NOMO-1 treated with dmso at 0.1 percent for 144 hours (cell line): ENCODE data around the gene SETMAR.
"Not testable (repeated sequence)": the region's sequence is repeated elsewhere in the genome, so short reads cannot be mapped to it uniquely, and the experiment has no call there.

Source experiments
- DNase-seq: peaks from one replicate; lab custom pipeline; 2025; ENCODE audit not compliant: unreplicated experiment; lab: John Stamatoyannopoulos, UW

SETMAR gene

DNA sequence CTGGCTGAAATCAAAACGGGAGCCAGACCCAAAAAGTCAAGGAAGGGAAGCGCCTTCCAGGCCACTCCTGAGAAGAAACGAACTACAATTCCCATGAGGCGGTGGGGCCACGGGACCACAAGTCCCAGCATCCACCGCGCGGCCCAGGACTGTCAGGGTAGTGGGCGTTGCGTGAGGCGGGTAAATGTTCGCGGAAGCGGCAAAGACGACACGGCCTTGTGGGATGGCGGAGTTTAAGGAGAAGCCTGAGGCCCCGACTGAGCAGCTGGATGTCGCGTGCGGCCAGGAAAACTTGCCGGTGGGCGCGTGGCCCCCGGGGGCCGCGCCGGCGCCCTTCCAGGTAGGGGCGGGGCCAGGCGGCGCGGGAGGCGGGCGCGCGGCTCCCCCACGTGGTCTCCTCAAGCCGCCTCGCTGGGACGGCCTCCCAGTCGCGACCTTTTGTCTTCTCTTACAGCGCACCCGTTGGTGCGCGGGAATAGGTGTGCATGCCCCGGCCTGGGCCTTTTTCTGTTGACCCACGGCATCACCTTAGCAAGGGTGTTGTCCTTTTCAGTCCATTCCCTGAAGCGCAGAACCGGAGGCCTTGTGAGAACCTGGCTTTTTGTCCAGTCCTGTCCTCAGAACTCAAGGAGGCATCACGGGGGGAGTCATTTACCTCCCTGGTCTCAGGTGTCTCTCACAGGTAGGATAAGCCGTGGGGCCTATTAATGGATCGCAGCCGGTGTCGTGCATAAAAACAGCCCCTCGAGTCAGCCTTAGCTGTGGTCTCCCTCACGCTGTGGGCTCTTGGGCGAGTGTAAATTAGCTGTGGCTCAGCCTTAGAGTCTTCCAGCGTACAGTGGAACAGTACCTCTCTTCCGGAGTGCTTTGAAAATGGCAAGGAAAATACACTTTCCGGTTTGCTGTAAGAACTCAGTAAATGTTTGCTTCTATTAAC, at the start of gene SETMAR:
Gene SETMAR, plus strand, starts transcription at position 183 of the 937 bp plus-strand sequence. Its CDS starts 2 bp downstream, at position 185.
- DNase-seq: peak; percentile 74

GRCh38 chr3:4261406-4261805, 41.8 kb upstream of the SETMAR start:
- no peak for DNase-seq

- DNase-seq: no peak
Measured at GRCh38 chr3:4264040-4264439, 39.1 kb upstream of the SETMAR start.

- DNase-seq: no peak
Measured at GRCh38 chr3:4270720-4271119, 32.4 kb upstream of the SETMAR start.

GRCh38 chr3:4271834-4272233, 31.3 kb upstream of the SETMAR start:
- DNase-seq: no peak

GRCh38 chr3:4279516-4280105, 23.6 kb upstream of the SETMAR start:
- no peak for DNase-seq

DNA sequence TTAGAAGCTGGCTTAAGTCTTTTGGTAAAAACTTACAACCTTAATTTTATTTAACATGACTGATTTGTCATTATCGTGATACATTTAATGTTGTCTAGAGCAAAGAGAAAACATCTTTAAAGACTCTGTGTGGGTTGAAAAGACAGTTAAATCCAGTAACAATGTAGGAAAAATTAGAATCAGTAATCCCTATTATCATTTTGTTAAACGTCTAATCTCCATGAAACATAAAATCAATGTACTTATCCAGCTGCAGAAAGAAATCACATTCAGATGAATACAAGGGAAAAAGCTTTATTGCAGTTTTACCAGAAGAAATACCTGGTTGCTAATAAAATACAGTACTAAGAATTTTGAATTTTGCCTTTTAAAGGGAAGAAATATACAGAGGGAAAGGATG, 21.2 kb upstream of the SETMAR start:
- no peak for DNase-seq

DNA sequence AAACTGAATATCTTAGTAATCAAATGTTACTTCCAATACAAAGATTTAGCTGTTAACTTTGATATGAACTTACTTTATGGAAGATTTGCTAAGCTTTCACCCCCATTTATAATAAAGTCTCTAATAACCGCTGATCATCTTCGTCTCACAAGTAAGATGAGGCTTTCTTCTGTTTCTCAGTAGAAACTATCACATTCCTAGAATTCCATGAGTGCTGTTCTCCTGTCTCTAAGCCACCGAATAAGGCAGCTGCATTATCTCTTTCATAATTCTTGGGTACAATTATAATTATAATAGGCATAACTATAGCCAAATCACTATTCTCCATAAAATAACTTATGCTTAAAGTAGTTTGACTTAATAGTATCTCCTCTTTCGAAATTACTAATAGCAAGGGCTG, 18.3 kb upstream of the SETMAR start:
- DNase-seq: no peak

GRCh38 chr3:4289044-4289443, 14.1 kb upstream of the SETMAR start:
- DNase-seq: no peak

- DNase-seq: no peak
Measured at GRCh38 chr3:4290272-4290893, 12.8 kb upstream of the SETMAR start.

- DNase-seq: no peak
Measured at GRCh38 chr3:4292301-4292700, 10.9 kb upstream of the SETMAR start.

- no peak for DNase-seq
Measured at GRCh38 chr3:4294616-4295327, 8.4 kb upstream of the SETMAR start.

DNA sequence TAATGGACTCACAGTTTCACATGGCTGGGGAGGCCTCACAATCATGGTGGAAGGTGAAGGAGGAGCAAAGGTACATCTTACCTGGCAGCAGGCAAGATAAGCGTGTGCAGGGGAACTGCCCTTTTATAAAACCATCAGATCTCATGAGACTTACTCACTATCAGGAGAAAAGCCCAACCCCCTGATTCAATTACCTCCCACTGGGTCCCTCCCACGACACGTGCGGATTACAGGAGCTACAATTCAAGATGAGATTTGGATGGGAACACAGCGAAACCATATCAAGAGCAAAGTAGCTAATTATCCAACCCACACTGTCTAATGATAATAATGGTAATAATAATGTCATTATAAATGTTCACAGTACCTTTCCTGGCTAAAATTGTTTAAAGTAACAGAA, 6.7 kb upstream of the SETMAR start:
- not testable (repeated sequence) for DNase-seq

GRCh38 chr3:4297486-4297885, 5.7 kb upstream of the SETMAR start:
- DNase-seq: no peak

DNA sequence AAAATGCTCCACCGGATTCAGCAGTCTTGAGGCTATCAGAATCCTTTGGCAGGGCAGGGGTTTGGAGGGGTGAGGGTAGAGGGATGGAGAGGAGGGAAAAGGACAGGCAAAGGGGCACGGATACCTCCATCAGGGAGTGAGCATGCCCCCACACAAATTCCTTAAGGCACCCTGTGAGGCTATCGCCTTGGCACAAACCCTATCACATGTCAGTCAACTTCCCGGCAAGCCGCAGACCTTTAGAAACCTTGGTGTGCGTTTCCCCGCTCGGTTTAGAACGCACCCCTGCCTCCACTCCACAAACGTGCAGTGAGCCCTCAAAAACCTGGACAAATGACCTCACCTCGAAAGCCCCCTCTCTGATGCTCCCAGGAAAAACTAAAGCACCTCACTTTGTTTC, 422 bp upstream of the SETMAR start:
- DNase-seq: no peak

DNA sequence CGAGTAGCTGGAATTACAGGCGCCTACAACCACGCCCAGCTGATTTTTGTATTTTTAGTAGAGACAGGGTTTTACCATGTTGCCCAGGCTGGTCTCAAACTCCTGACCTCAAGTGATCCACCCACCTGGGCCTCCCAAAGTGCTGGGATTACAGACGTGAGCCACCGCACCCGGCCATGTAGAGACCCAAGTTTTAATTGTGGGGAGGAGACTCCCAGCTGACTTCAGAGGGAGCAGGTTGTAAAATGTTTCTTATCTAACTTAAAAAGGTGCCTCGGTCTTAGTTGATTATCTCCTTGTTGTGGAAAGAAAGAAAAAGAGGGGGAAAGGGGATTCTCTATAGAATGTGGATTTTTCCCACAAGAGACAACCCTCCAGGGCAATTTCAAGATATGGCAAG, 2.0 kb downstream of the SETMAR start:
- not testable (repeated sequence) for DNase-seq

DNA sequence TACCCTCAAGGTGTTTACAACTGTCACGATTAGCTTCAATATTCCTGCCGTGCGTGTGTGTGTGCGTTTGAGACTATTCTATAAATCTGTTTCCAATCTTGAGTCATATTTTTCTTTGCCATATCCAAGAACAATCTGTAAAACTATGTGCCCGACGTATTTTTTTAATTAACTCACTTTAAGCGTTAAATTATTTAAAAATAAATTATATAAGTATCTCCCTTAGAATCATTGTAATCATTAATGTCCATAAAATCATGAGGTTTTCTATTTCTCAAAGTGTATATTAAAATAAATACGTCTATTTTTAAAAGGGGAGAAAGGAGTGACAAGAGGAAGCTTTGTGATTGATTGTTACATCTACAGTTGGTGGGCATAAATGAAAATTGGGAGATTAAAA, 2.9 kb downstream of the SETMAR start:
- DNase-seq: no peak

DNA sequence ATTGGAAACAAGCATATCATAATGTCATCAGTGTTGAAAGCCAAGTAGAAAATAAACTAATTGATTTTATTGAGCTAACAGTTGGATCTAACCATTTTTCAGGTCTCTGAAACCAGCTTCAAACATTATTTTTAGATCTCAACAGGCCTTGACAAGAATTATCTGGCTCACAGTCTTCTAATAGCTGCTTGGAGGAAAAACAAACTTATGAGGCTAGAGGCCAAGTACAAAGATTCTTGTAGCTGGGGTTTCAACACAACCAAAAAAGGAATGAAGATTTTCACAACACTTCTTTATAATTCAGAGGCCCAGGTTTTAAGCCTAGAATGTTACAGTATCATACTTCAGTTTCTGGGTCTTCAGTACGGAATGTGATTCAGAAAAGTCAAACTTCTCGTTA, 3.7 kb downstream of the SETMAR start:
- DNase-seq: no peak

- DNase-seq: no peak
Measured at GRCh38 chr3:4309491-4310128, 6.4 kb downstream of the SETMAR start.

- DNase-seq: no peak
Measured at GRCh38 chr3:4310971-4311370, 7.8 kb downstream of the SETMAR start.

GRCh38 chr3:4311496-4311895, 8.3 kb downstream of the SETMAR start:
- no peak for DNase-seq
